ENCODE results near the gene TIGD6. TPM values are rescaled to one million over a fixed set of nuclear protein-coding genes. Genes with fewer than 3 reads are reported as not detected.
A peak's percentile ranks its signal among the peaks of the same experiment; 100 is the strongest.

The TIGD6 gene
- total and polyA plus RNA-seq, 9 of the 15 experiments (the other 6 are each of a cell fraction or from before 2014, with no cell fraction given): 1.8 to 6.3 (median 3.9) TPM

GRCh38 chr5:150000256-150000989, at the start of gene TIGD6, which contains the start of gene HMGXB3 (continued):
- TF ChIP-seq JUND (IDR thresholded peaks at IDR 0.05; ENCODE audit: borderline replicate concordance, low read depth, low read length) (peak; percentile 61), JUND (tag; IDR thresholded peaks at IDR 0.05; ENCODE audit: borderline replicate concordance, low read depth, low read length) (peak; percentile 51; the same call in 1 of the 3 replicates), ZBTB17 (CRISPR knock-in tag; IDR thresholded peaks at IDR 0.05) (0 out of 2 replicates have a peak, but pooled peaks have one; percentile 71), YY1 (IDR thresholded peaks at IDR 0.05; ENCODE audit: borderline replicate concordance in 1 of 3, control insufficient read depth in 1 of 3, extremely low read depth in 1 of 3, insufficient read depth in 3 of 3, insufficient read length in 1 of 3, insufficient replicate concordance in 2 of 3, low read depth in 1 of 3, low read length in 2 of 3) (peak in 2 of 3 experiments; percentile 70 to 83), ETV5 (CRISPR knock-in tag; IDR thresholded peaks at IDR 0.05; ENCODE audit: low read depth) (peak; percentile 91; the same call in 1 of the 2 replicates), SMAD4 (CRISPR knock-in tag; conservative IDR thresholded peaks at IDR 0.05) (peak; percentile 58), THAP7 (CRISPR knock-in tag; IDR thresholded peaks at IDR 0.05) (peak; percentile 22; the same call in 1 of the 2 replicates), MLLT1 (IDR thresholded peaks at IDR 0.05) (no peak), ZBTB12 (CRISPR knock-in tag; IDR thresholded peaks at IDR 0.05) (peak; percentile 76)
- TF ChIP-seq, protein P1, sequence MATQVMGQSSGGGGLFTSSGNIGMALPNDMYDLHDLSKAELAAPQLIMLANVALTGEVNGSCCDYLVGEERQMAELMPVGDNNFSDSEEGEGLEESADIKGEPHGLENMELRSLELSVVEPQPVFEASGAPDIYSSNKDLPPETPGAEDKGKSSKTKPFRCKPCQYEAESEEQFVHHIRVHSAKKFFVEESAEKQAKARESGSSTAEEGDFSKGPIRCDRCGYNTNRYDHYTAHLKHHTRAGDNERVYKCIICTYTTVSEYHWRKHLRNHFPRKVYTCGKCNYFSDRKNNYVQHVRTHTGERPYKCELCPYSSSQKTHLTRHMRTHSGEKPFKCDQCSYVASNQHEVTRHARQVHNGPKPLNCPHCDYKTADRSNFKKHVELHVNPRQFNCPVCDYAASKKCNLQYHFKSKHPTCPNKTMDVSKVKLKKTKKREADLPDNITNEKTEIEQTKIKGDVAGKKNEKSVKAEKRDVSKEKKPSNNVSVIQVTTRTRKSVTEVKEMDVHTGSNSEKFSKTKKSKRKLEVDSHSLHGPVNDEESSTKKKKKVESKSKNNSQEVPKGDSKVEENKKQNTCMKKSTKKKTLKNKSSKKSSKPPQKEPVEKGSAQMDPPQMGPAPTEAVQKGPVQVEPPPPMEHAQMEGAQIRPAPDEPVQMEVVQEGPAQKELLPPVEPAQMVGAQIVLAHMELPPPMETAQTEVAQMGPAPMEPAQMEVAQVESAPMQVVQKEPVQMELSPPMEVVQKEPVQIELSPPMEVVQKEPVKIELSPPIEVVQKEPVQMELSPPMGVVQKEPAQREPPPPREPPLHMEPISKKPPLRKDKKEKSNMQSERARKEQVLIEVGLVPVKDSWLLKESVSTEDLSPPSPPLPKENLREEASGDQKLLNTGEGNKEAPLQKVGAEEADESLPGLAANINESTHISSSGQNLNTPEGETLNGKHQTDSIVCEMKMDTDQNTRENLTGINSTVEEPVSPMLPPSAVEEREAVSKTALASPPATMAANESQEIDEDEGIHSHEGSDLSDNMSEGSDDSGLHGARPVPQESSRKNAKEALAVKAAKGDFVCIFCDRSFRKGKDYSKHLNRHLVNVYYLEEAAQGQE (IDR thresholded peaks at IDR 0.05; ENCODE audit: borderline replicate concordance): peak; percentile 65
- TF ChIP-seq, protein P1 (CRISPR knock-in tag; IDR thresholded peaks at IDR 0.05; ENCODE audit: low read depth): peak; percentile 67
- TF ChIP-seq, protein P2, sequence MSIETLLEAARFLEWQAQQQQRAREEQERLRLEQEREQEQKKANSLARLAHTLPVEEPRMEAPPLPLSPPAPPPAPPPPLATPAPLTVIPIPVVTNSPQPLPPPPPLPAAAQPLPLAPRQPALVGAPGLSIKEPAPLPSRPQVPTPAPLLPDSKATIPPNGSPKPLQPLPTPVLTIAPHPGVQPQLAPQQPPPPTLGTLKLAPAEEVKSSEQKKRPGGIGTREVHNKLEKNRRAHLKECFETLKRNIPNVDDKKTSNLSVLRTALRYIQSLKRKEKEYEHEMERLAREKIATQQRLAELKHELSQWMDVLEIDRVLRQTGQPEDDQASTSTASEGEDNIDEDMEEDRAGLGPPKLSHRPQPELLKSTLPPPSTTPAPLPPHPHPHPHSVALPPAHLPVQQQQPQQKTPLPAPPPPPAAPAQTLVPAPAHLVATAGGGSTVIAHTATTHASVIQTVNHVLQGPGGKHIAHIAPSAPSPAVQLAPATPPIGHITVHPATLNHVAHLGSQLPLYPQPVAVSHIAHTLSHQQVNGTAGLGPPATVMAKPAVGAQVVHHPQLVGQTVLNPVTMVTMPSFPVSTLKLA (conservative IDR thresholded peaks at IDR 0.05): peak; percentile 89 to 96
